ENCODE results near the gene TUBA4B.

Gene TUBA4B

GRCh38 chr2:219261024-219261855 is 8.2 kb downstream of the TUBA4B start:
- H3K27ac ChIP-seq (replicated peaks), result no peak overlapping the region
- no peak overlapping the region for H3K4me3 ChIP-seq (replicated peaks; ENCODE audit: insufficient read depth, low read length)
- TF ChIP-seq SPI1 (IDR thresholded peaks at IDR 0.05; ENCODE audit: borderline replicate concordance, low read depth) (no peak), POLR2AphosphoS5 (IDR thresholded peaks at IDR 0.05; ENCODE audit: low read depth) (no peak), GABPA (IDR thresholded peaks at IDR 0.05; ENCODE audit: low read depth) (no peak), CTCF (IDR thresholded peaks at IDR 0.05; ENCODE audit: insufficient read depth, low read length) (no peak)
- TF ChIP-seq, protein P1, sequence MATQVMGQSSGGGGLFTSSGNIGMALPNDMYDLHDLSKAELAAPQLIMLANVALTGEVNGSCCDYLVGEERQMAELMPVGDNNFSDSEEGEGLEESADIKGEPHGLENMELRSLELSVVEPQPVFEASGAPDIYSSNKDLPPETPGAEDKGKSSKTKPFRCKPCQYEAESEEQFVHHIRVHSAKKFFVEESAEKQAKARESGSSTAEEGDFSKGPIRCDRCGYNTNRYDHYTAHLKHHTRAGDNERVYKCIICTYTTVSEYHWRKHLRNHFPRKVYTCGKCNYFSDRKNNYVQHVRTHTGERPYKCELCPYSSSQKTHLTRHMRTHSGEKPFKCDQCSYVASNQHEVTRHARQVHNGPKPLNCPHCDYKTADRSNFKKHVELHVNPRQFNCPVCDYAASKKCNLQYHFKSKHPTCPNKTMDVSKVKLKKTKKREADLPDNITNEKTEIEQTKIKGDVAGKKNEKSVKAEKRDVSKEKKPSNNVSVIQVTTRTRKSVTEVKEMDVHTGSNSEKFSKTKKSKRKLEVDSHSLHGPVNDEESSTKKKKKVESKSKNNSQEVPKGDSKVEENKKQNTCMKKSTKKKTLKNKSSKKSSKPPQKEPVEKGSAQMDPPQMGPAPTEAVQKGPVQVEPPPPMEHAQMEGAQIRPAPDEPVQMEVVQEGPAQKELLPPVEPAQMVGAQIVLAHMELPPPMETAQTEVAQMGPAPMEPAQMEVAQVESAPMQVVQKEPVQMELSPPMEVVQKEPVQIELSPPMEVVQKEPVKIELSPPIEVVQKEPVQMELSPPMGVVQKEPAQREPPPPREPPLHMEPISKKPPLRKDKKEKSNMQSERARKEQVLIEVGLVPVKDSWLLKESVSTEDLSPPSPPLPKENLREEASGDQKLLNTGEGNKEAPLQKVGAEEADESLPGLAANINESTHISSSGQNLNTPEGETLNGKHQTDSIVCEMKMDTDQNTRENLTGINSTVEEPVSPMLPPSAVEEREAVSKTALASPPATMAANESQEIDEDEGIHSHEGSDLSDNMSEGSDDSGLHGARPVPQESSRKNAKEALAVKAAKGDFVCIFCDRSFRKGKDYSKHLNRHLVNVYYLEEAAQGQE (IDR thresholded peaks at IDR 0.05; ENCODE audit: insufficient replicate concordance, low read depth), result no peak
- H3K27me3 ChIP-seq (ENCODE audit: insufficient read depth, poor library complexity, severe bottlenecking), result no peaks in the 10 kb centered on the region
- no peak for DNase-seq (ENCODE audit: low read depth in 1 of 2, low spot score in 1 of 2)

DNA sequence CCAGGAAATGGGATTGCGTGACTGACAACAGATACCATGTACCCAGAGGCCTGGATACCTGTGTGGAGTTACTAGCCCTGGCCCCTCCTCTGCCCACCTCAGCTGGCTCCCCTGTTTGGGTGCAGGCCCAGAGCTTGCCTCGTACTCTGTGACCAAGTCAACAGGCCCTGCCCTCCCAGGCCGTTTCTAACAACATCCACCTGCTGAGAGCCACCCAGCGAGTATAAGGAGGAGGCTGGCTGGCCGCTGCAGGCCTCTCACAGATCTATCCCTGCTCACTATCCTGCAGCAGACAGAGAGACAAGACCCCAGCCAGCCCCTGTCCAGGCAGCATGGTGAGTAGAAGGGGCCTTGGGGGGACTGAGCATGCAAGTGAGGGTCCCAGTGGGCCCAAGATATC is 13.2 kb downstream of the TUBA4B start:
- Histone ChIP-seq H3K27me3 (ENCODE audit: insufficient read depth, poor library complexity, severe bottlenecking) (no peaks in the 10 kb centered on the region), H3K4me3 (replicated peaks; ENCODE audit: insufficient read depth, low read length) (no peak overlapping the region), H3K27ac (replicated peaks) (no peak overlapping the region)
- DNase-seq (ENCODE audit: low read depth in 1 of 2, low spot score in 1 of 2), result no peak
- TF ChIP-seq, protein P1 (IDR thresholded peaks at IDR 0.05; ENCODE audit: insufficient replicate concordance, low read depth), result no peak
- TF ChIP-seq CTCF (IDR thresholded peaks at IDR 0.05; ENCODE audit: insufficient read depth, low read length), result no peak
- no peak for TF ChIP-seq SPI1 (IDR thresholded peaks at IDR 0.05; ENCODE audit: borderline replicate concordance, low read depth)
- TF ChIP-seq GABPA (IDR thresholded peaks at IDR 0.05; ENCODE audit: low read depth), result no peak
- no peak for TF ChIP-seq POLR2AphosphoS5 (IDR thresholded peaks at IDR 0.05; ENCODE audit: low read depth)

- TF ChIP-seq CTCF (IDR thresholded peaks at IDR 0.05; ENCODE audit: insufficient read depth, low read length) (no peak), SPI1 (IDR thresholded peaks at IDR 0.05; ENCODE audit: borderline replicate concordance, low read depth) (no peak), GABPA (IDR thresholded peaks at IDR 0.05; ENCODE audit: low read depth) (no peak), POLR2AphosphoS5 (IDR thresholded peaks at IDR 0.05; ENCODE audit: low read depth) (no peak)
- TF ChIP-seq, protein P1 (IDR thresholded peaks at IDR 0.05; ENCODE audit: insufficient replicate concordance, low read depth), result no peak
- H3K27ac ChIP-seq (replicated peaks), result no peak overlapping the region
- H3K27me3 ChIP-seq (ENCODE audit: insufficient read depth, poor library complexity, severe bottlenecking), result no peaks in the 10 kb centered on the region
- DNase-seq (ENCODE audit: low read depth in 1 of 2, low spot score in 1 of 2), result no peak
- no peak overlapping the region for H3K4me3 ChIP-seq (replicated peaks; ENCODE audit: insufficient read depth, low read length)
These were observed 13.8 kb downstream of the TUBA4B start for GRCh38 chr2:219266886-219267285.
